ENCODE measurements around the gene MYL12B.
"Not testable (repeated sequence)": the region's sequence is repeated elsewhere in the genome, so short reads cannot be mapped to it uniquely, and the experiment has no call there.

Gene MYL12B

GRCh38 chr18:3263132-3263700 lies 1.3 kb downstream of the MYL12B start:
- DNase-seq: no peak

- no peak for DNase-seq
These were observed 2.4 kb downstream of the MYL12B start for GRCh38 chr18:3264362-3264761.

- DNase-seq: no peak
These were observed 3.7 kb downstream of the MYL12B start for GRCh38 chr18:3265564-3266033.

GRCh38 chr18:3266062-3266608 lies 4.2 kb downstream of the MYL12B start:
- DNase-seq: no peak

GRCh38 chr18:3268306-3268705 lies 6.4 kb downstream of the MYL12B start:
- DNase-seq: no peak

GRCh38 chr18:3269241-3269913 lies 7.4 kb downstream of the MYL12B start:
- DNase-seq: no peak

- no peak for DNase-seq
These were observed 8.0 kb downstream of the MYL12B start for GRCh38 chr18:3269914-3270299.

GRCh38 chr18:3273042-3273441 lies 11.1 kb downstream of the MYL12B start:
- no peak for DNase-seq

GRCh38 chr18:3277643-3278213 lies 15.8 kb downstream of the MYL12B start:
- not testable (repeated sequence) for DNase-seq

GRCh38 chr18:3279201-3280185 lies 17.6 kb downstream of the MYL12B start:
- no peak for DNase-seq

- DNase-seq: no peak
These were observed 19.8 kb downstream of the MYL12B start for GRCh38 chr18:3281456-3282400.

- DNase-seq: no peak
These were observed 21.4 kb downstream of the MYL12B start for GRCh38 chr18:3283253-3283863.

- no peak for DNase-seq
These were observed 22.0 kb downstream of the MYL12B start for GRCh38 chr18:3283908-3284307.

- DNase-seq: no peak
These were observed 22.6 kb downstream of the MYL12B start for GRCh38 chr18:3284501-3284900.

- DNase-seq: no peak
These were observed 24.2 kb downstream of the MYL12B start for GRCh38 chr18:3286159-3286558.

GRCh38 chr18:3293196-3293951 lies 31.4 kb downstream of the MYL12B start:
- no peak for DNase-seq

- DNase-seq: no peak
These were observed 32.6 kb downstream of the MYL12B start for GRCh38 chr18:3294435-3295080.

- DNase-seq: peak; percentile 95
These were observed 35.4 kb downstream of the MYL12B start for GRCh38 chr18:3297025-3297984.

GRCh38 chr18:3304832-3305231 lies 42.9 kb downstream of the MYL12B start:
- no peak for DNase-seq

Measured in stimulated activated CD8-positive, alpha-beta memory T cell treated with anti-CD3 and anti-CD28 coated beads, Interleukin-4, amount 100 ng/mL, for 48 hours (primary cell).